Upper lobe of left lung (tissue), 6 donors: Measurements from ENCODE around the gene SLC52A3. TPM values are rescaled to one million over a fixed set of nuclear protein-coding genes. Genes with fewer than 3 reads are reported as not detected.
A peak's percentile ranks its signal among the peaks of the same experiment; 100 is the strongest.
"Not testable (repeated sequence)": the region's sequence is repeated elsewhere in the genome, so short reads cannot be mapped to it uniquely, and the experiment has no call there.

Source experiments
- ATAC-seq, 2 donors: fragments of 200-7000 bp; cut with Tn5 transposase; one replicate each; pipeline ENCODE4 v1.9.1; 2022; ENCODE audit warnings: mild to moderate bottlenecking in 2 of 2, moderate library complexity in 2 of 2; ENCODE audit not compliant: low FRiP score in 2 of 2
- DNase-seq, 2 donors: peaks; one replicate each; pipeline ENCODE4 v3.0.0-alpha.2; 2019 to 2020
- H3K27ac ChIP-seq, 4 donors: fragments of 200-600 bp; sonication (generic); one replicate each; pipeline ENCODE4 v1.5.1; 2016 to 2019
- H3K27me3 ChIP-seq, 4 donors: fragments of 200-600 bp; sonication (generic); one replicate each; pipeline ENCODE4 v1.5.1; 2017 to 2019
- H3K36me3 ChIP-seq, 4 donors: fragments of 200-600 bp; sonication (generic); one replicate each; pipeline ENCODE4 v1.5.1; 2016 to 2019
- H3K4me1 ChIP-seq, 4 donors: fragments of 200-600 bp; sonication (generic); one replicate each; pipeline ENCODE4 v1.5.1; 2018 to 2019
- H3K4me3 ChIP-seq, 4 donors: fragments of 200-600 bp; sonication (generic); one replicate each; pipeline ENCODE4 v1.5.1; 2017 to 2019; ENCODE audit warnings: mild to moderate bottlenecking in 2 of 4, moderate library complexity in 1 of 4
- H3K9me3 ChIP-seq, 4 donors: fragments of 200-600 bp; sonication (generic); one replicate each; pipeline ENCODE4 v1.5.1; 2018 to 2019
- CTCF ChIP-seq, 6 experiments: fragments of 450-650 bp in 4 of 6; fragments of 200-600 bp in 2 of 6; sonication (generic) in 2 of 6; IDR thresholded peaks; one replicate each; pipeline ENCODE4 v1.5.1; 2016 to 2019; ENCODE audit warnings: antibody characterized with exemption in 6 of 6
- EP300 ChIP-seq, 4 donors: sonication (generic); formaldehyde crosslinking; IDR thresholded peaks; one replicate each; pipeline ENCODE4 v1.5.1; 2017; ENCODE audit warnings: antibody characterized with exemption in 4 of 4, control low read depth in 2 of 4
- POLR2A ChIP-seq, 4 donors: fragments of 450-650 bp; IDR thresholded peaks; one replicate each; pipeline ENCODE4 v1.5.1; 2016 to 2017; ENCODE audit warnings: antibody characterized with exemption in 4 of 4, mild to moderate bottlenecking in 2 of 4
- POLR2AphosphoS5 ChIP-seq, 2 donors: sonication (generic); formaldehyde crosslinking; IDR thresholded peaks; one replicate each; pipeline ENCODE4 v1.5.1; 2017; ENCODE audit warnings: antibody characterized with exemption in 2 of 2
- WGBS, 2 donors: methylation state at CpG; one replicate each; pipeline ENCODE4 v1.1.5; 2017 to 2018; 5-methylcytosine and 5-hydroxymethylcytosine counted together
- total RNA-seq, 6 donors: library from RNA; depleted of rRNA in 4 of 6; stranded (reverse); fragments of >200 nt in 4 of 6; gene quantifications; one replicate each; pipeline versions ENCODE4 v1.1.0 to v1.2.1, GENCODE V29; 2016 to 2021
- donor health status: DM: no; HTN: no; CAD: no; lungs with moderate emphysema.
- donor health status: DM: no; HTN: yes; CAD: no; lungs with severe emphysema.

SLC52A3 gene
- total RNA-seq: 1 to 10 TPM in 5 of 6 donors, under 1 TPM in 1; 0.89 to 3.5 (median 3.1) TPM

DNA sequence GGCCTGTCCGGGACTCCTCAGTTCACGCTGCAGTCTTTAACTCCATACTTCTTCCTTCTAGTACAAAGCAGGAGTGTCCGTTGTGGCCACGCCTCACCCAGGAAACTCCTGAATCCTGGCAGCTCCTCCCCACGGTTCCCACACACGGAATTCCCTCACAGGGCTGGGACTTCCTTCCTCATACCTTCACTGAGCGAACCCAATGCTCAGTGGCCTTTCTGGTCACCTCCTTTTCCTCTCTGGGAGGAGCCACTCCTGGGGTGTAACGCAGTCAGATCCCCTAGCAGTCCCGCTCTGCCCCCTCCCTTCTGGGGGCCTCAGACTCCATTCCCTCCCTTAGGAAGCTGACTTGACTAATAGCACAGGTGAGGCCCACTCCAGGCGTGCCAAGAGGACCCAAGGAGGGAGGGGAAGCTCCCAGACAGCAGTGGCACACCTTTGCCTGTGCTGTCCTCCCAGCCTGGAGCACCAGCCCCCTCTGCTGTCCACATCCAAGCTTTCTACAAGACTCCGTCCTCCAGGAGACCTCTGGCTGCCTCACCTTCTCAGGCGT lies at the start of gene SLC52A3:
SLC52A3 (minus strand) TSS at position 75 of the 553 bp plus-strand sequence. CDS start 2,726 bp downstream, outside the sequence.
- Histone ChIP-seq H3K27ac (peak within 1 kb of the TSS; percentile 32 to 81 (median 59)), H3K36me3 (no peaks in the 10 kb centered on the region), H3K9me3 (no peaks in the 10 kb centered on the region), H3K27me3 (no peaks in the 10 kb centered on the region), H3K4me3 (peak within 1 kb of the TSS in 3 of 4 donors; percentile 4 to 36 (median 21)), H3K4me1 (peaks cover 0 to 11% (median 0%) of the 10 kb centered on the region in 4 donors)
- ATAC-seq (peak; percentile 55 to 84), DNase-seq (peak in 1 of 2 donors; percentile 80)
- 26 to 49% methylated on average over 12 of the region's 12 CpGs for WGBS, 2 donors
- TF ChIP-seq POLR2AphosphoS5 (IDR thresholded peaks at IDR 0.05) (peak in 1 of 2 donors; percentile 30), CTCF (IDR thresholded peaks at IDR 0.05) (peak in 3 of 6 experiments; percentile 36 to 60 (median 41)), EP300 (IDR thresholded peaks at IDR 0.05) (no peak), POLR2A (IDR thresholded peaks at IDR 0.05) (peak in 1 of 4 donors; percentile 28)

DNA sequence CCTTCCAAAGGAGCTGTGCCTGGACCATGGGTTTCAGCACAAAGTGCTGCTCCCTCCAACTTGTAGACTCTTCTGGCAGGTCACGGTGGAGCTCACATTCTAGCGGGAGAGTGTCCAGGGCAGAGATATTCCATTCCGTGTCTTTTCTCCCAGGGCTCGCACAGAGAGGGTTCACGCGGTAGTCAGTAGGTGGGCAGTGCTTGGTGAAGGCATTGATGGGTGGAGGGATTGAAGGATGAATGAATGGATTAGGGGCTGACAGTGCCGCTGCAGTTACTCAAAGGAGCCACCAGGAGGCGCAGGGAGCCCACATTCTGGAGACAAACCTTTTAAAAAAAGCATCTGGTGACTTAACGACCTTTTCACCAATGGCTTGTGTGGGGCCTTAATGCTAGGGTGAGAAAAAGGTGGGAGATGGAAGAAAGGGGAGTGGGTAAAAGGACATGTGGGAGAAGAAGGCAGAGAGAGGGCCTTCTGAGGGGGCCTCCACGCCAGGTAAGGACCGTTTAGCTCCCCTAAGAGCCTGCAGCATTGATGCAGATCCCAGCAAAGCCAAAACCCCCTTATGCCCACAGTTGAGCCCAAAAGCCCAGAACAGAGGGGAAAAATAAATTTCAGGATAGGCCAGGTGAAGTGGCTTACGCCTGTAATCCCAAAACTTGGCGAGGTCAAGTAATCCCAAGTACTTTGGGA lies 47.8 kb upstream of the SLC52A3 start:
- Histone ChIP-seq H3K36me3 (no peaks in the 10 kb centered on the region), H3K27ac (no peak overlapping the region), H3K27me3 (no peaks in the 10 kb centered on the region), H3K9me3 (no peaks in the 10 kb centered on the region), H3K4me1 (peaks cover 0 to 6% (median 3%) of the 10 kb centered on the region in 4 donors), H3K4me3 (no peak overlapping the region)
- DNase-seq (peak in 1 of 2 donors; percentile 64), ATAC-seq (peak in 1 of 2 donors; percentile 73)
- WGBS, 2 donors: 26 to 30% methylated on average over 13 of the region's 13 CpGs
- TF ChIP-seq EP300 (IDR thresholded peaks at IDR 0.05) (no peak), POLR2A (IDR thresholded peaks at IDR 0.05) (no peak), CTCF (IDR thresholded peaks at IDR 0.05) (peak; percentile 94 to 99 (median 96))

DNA sequence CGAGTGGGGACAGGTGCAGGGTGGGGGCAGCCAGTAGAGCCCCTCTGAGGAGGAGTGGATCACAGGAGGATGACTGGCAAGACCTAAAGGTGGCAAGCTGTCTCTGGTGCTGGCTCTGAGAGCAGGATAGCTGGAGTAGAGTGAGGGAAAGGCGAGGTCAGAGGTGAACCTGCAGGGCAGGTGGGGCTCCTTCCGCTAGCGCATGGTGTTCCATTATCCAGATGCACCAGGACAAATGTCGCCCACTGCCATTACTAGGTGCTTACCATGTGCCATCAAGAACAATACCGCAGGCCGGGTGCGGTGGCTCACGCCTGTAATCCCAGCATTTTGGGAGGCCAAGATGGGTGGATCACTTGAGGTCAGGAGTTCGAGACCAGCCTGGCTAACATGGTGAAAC lies 46.9 kb upstream of the SLC52A3 start:
- H3K4me3 ChIP-seq: no peak overlapping the region
- DNase-seq (peak in 1 of 2 donors; percentile 31), ATAC-seq (no peak)
- no peaks in the 10 kb centered on the region for H3K27me3 ChIP-seq
- H3K4me1 ChIP-seq: peaks cover 0 to 6% (median 2%) of the 10 kb centered on the region in 4 donors
- H3K36me3 ChIP-seq: no peaks in the 10 kb centered on the region
- TF ChIP-seq EP300 (IDR thresholded peaks at IDR 0.05) (no peak), CTCF (IDR thresholded peaks at IDR 0.05) (no peak), POLR2AphosphoS5 (IDR thresholded peaks at IDR 0.05) (no peak), POLR2A (IDR thresholded peaks at IDR 0.05) (no peak)
- no peaks in the 10 kb centered on the region for H3K9me3 ChIP-seq
- H3K27ac ChIP-seq: no peak overlapping the region
- 80 to 88% methylated on average over 10 of the region's 10 CpGs for WGBS, 2 donors

GRCh38 chr20:813390-813789 lies 45.1 kb upstream of the SLC52A3 start:
- H3K4me3 ChIP-seq: no peak overlapping the region
- no peaks in the 10 kb centered on the region for H3K9me3 ChIP-seq
- DNase-seq (no peak), ATAC-seq (no peak)
- no peaks in the 10 kb centered on the region for H3K27me3 ChIP-seq
- WGBS, 2 donors: 57 to 64% methylated on average over 8 of the region's 8 CpGs
- H3K4me1 ChIP-seq: no peaks in the 10 kb centered on the region
- no peak overlapping the region for H3K27ac ChIP-seq
- H3K36me3 ChIP-seq: no peaks in the 10 kb centered on the region
- TF ChIP-seq POLR2A (IDR thresholded peaks at IDR 0.05) (no peak), EP300 (IDR thresholded peaks at IDR 0.05) (no peak), CTCF (IDR thresholded peaks at IDR 0.05) (no peak), POLR2AphosphoS5 (IDR thresholded peaks at IDR 0.05) (no peak)

GRCh38 chr20:812435-812814 lies 44.1 kb upstream of the SLC52A3 start:
- not testable (repeated sequence) for ATAC-seq

GRCh38 chr20:811776-812434 lies 43.6 kb upstream of the SLC52A3 start:
- H3K27me3 ChIP-seq, H3K36me3 ChIP-seq, H3K9me3 ChIP-seq, H3K27ac ChIP-seq, H3K4me3 ChIP-seq, ATAC-seq, H3K4me1 ChIP-seq: not testable (repeated sequence)
- DNase-seq: peak in 1 of 2 donors; percentile 54
- 68 to 74% methylated on average over 13 of the region's 13 CpGs for WGBS, 2 donors

More at GRCh38 chr20:812435-812814, 44.1 kb upstream of the SLC52A3 start:
- H3K27me3 ChIP-seq, H3K4me1 ChIP-seq, H3K4me3 ChIP-seq, H3K36me3 ChIP-seq, H3K27ac ChIP-seq, DNase-seq, H3K9me3 ChIP-seq: not testable (repeated sequence)
- 39 to 67% methylated on average over 2 of the region's 2 CpGs for WGBS, 2 donors
